ENCODE data around the gene ELMO2. TPM values are rescaled to one million over a fixed set of nuclear protein-coding genes. Genes with fewer than 3 reads are reported as not detected.

ELMO2 gene
- total RNA-seq, 4 donors from 2014 or later, result 13.5 to 30.0 (median 22.1) TPM

DNA sequence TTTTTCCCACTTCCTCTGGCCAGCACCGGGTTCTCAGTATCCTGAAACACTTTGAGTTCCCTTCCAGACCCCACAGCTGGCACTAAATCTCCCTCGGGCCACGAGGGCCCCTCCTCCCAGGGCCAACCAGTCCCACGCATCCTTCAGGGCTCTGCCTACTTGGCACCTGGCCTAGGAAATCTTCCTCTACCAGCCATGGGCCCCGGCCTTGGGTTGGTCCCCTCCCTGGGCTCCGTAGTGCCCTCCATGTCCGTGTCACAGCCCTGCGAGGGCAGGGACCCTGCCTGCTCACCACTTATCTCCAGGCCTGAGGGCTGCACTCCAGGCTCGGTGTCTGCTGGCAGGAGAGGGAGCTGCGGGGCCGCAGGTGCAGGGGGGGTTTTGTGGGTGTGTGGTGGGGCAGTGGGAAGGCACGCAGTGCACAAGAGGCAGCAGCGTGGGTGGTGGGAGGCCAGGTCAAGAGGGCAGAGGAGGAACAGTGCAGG, 49.3 kb downstream of the ELMO2 start:
- H3K36me3 ChIP-seq, result no peaks in the 10 kb centered on the region
- intact Hi-C loops (cut with DNase I; ENCODE audit: low total_unique reads) (no loop called here), in situ Hi-C loops (cut with MboI; ENCODE audit: low pct_ligation_motif_present in 1 of 4, low pct_unique_long_range_greater_than_20kb in 1 of 4, low sequenced_read_pairs in 3 of 4) (no loop called here)
- H3K27me3 ChIP-seq, result no peaks in the 10 kb centered on the region
- H3K9me3 ChIP-seq, result no peaks in the 10 kb centered on the region
- peaks cover 3 to 20% (median 12%) of the 10 kb centered on the region in 4 donors for H3K4me1 ChIP-seq
- WGBS, 2 donors (ENCODE audit: low coverage in 1 of 2), result 10 to 37% methylated on average over 3 to 13 of the region's 13 CpGs
- DNase-seq, result no peak
- TF ChIP-seq EP300 (IDR thresholded peaks at IDR 0.05; ENCODE audit: low read depth) (no peak), POLR2AphosphoS5 (IDR thresholded peaks at IDR 0.05) (no peak), POLR2A (IDR thresholded peaks at IDR 0.05) (no peak)
- TF ChIP-seq, protein P1, sequence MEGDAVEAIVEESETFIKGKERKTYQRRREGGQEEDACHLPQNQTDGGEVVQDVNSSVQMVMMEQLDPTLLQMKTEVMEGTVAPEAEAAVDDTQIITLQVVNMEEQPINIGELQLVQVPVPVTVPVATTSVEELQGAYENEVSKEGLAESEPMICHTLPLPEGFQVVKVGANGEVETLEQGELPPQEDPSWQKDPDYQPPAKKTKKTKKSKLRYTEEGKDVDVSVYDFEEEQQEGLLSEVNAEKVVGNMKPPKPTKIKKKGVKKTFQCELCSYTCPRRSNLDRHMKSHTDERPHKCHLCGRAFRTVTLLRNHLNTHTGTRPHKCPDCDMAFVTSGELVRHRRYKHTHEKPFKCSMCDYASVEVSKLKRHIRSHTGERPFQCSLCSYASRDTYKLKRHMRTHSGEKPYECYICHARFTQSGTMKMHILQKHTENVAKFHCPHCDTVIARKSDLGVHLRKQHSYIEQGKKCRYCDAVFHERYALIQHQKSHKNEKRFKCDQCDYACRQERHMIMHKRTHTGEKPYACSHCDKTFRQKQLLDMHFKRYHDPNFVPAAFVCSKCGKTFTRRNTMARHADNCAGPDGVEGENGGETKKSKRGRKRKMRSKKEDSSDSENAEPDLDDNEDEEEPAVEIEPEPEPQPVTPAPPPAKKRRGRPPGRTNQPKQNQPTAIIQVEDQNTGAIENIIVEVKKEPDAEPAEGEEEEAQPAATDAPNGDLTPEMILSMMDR (IDR thresholded peaks at IDR 0.05), result no peak
- peak overlapping the region in 2 of 4 donors; percentile 6 to 37 for H3K27ac ChIP-seq
- H3K4me3 ChIP-seq, result no peak overlapping the region

DNA sequence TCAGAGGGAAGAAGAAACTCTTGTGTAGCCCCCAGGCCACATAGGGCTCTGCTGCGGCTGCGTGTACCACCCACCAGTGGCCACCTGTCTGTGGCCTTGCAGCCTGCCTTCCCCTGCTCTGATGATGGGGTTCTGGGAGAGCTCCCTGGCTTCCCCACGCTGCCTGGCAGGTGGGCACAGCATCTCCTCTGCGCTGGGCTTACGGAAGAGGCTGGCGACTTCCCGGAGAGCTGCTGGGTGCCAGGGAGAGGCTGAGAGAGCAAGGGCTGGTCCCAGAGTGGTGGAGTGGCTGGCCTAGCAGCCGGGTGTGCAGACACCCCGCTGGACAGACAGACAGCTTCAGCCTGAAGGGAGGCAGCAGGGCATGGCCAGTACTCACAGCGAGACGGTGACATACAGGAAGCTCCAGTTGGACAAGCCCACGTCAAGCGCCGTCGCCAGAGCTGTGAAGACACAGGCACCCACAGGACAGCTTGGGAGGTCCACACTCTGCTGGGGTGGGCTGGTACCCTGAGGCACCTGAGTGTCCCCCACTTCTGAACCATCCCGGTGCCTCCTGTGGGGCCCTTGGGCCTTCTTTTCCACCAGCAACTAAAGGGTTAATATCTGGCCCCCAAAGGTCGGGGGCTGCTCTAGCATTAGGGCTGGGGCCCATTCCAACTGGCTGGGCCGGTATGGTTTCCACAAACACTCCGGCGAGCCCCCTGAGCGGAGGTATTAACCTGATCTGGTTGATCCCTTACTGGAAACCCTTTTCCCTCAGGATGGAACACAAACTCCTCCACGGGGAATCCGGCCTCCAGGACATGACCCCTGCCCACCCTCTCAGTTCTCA, 50.0 kb downstream of the ELMO2 start:
- Histone ChIP-seq H3K36me3 (peaks cover 0 to 4% (median 0%) of the 10 kb centered on the region in 4 donors), H3K27ac (peak overlapping the region in 1 of 4 donors; percentile 37), H3K9me3 (no peaks in the 10 kb centered on the region), H3K27me3 (no peaks in the 10 kb centered on the region), H3K4me3 (no peak overlapping the region), H3K4me1 (peaks cover 0 to 15% (median 9%) of the 10 kb centered on the region in 4 donors)
- in situ Hi-C loops (cut with MboI; ENCODE audit: low pct_ligation_motif_present in 1 of 4, low pct_unique_long_range_greater_than_20kb in 1 of 4, low sequenced_read_pairs in 3 of 4), result no loop called here
- WGBS, 2 donors (ENCODE audit: low coverage in 1 of 2), result 82 to 100% methylated on average over 2 to 23 of the region's 23 CpGs
- no peak for DNase-seq
- TF ChIP-seq POLR2AphosphoS5 (IDR thresholded peaks at IDR 0.05) (no peak), POLR2A (IDR thresholded peaks at IDR 0.05) (no peak), EP300 (IDR thresholded peaks at IDR 0.05; ENCODE audit: low read depth) (no peak)
- TF ChIP-seq, protein P1 (IDR thresholded peaks at IDR 0.05), result no peak
- intact Hi-C loops (cut with DNase I; ENCODE audit: low total_unique reads), result no loop called here

DNA sequence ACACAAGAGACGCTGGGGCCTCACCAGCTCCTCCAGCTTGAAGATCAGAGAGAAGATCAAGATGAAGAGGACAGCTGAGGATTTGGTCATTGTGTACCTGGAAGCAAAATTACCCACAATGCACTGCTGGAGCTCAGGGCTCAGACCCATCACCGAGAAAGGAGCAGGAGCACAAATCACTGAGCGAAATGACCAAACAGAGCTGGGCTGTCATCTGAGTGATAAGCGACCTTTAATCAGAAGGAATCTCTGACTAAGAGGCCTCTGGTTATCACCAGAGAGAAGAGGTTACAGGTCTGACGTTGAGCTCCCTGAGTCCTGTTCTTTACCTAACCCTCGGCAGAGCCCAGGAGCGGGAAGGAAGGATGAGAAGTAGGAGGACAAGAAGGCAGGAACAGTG, 50.6 kb downstream of the ELMO2 start:
- in situ Hi-C loops (cut with MboI; ENCODE audit: low pct_ligation_motif_present in 1 of 4, low pct_unique_long_range_greater_than_20kb in 1 of 4, low sequenced_read_pairs in 3 of 4), result no loop called here
- TF ChIP-seq, protein P1 (IDR thresholded peaks at IDR 0.05), result no peak
- TF ChIP-seq POLR2AphosphoS5 (IDR thresholded peaks at IDR 0.05), result no peak
- TF ChIP-seq POLR2A (IDR thresholded peaks at IDR 0.05), result no peak
- TF ChIP-seq EP300 (IDR thresholded peaks at IDR 0.05; ENCODE audit: low read depth), result no peak
- H3K36me3 ChIP-seq, result peaks cover 0 to 4% (median 0%) of the 10 kb centered on the region in 4 donors
- 83% methylated on average over 6 to 7 of the region's 7 CpGs for WGBS, 2 donors (ENCODE audit: low coverage in 1 of 2)
- DNase-seq, result no peak
- intact Hi-C loops (cut with DNase I; ENCODE audit: low total_unique reads), result no loop called here
- no peaks in the 10 kb centered on the region for H3K9me3 ChIP-seq
- no peak overlapping the region for H3K4me3 ChIP-seq
- H3K4me1 ChIP-seq, result peaks cover 0 to 15% (median 9%) of the 10 kb centered on the region in 4 donors
- no peak overlapping the region for H3K27ac ChIP-seq
- no peaks in the 10 kb centered on the region for H3K27me3 ChIP-seq

GRCh38 chr20:46354920-46355654, 51.3 kb downstream of the ELMO2 start:
- WGBS, 2 donors (ENCODE audit: low coverage in 1 of 2), result 95% methylated on average over 20 of the region's 20 CpGs; no CpG with 5 or more reads in 1 of the 2 donors
- TF ChIP-seq POLR2AphosphoS5 (IDR thresholded peaks at IDR 0.05) (no peak), EP300 (IDR thresholded peaks at IDR 0.05; ENCODE audit: low read depth) (no peak), POLR2A (IDR thresholded peaks at IDR 0.05) (no peak)
- TF ChIP-seq, protein P1 (IDR thresholded peaks at IDR 0.05), result no peak
- Histone ChIP-seq H3K4me1 (peaks cover 0 to 15% (median 9%) of the 10 kb centered on the region in 4 donors), H3K36me3 (peaks cover 0 to 4% (median 0%) of the 10 kb centered on the region in 4 donors), H3K9me3 (no peaks in the 10 kb centered on the region), H3K27me3 (no peaks in the 10 kb centered on the region), H3K27ac (no peak overlapping the region), H3K4me3 (no peak overlapping the region)
- intact Hi-C loops (cut with DNase I; ENCODE audit: low total_unique reads), result no loop called here
- in situ Hi-C loops (cut with MboI; ENCODE audit: low pct_ligation_motif_present in 1 of 4, low pct_unique_long_range_greater_than_20kb in 1 of 4, low sequenced_read_pairs in 3 of 4), result no loop called here
- DNase-seq, result no peak

Data from transverse colon (tissue), 4 donors.